HepG2 (cell line): ENCODE results near the gene MXD1. TPM values are rescaled to one million over a fixed set of nuclear protein-coding genes. Genes with fewer than 3 reads are reported as not detected.

Source experiments
- ATAC-seq: fragments of 200-7000 bp; cut with Tn5 transposase; 3 replicates; pipeline ENCODE4 v1.9.1; 2020; ENCODE audit warnings: mild to moderate bottlenecking, moderate library complexity
- BruUV-seq: library from RNA; stranded (reverse); fragments of 400-500 nt; replicated peaks from 2 replicates; lab custom pipeline; 2021; lab: Mats Ljungman, UMichigan
- CTCF ChIA-PET: fragments of 300-600 bp; formaldehyde crosslinking; extraction: SDS; loops from one replicate; lab custom pipeline; 2021; ENCODE audit warnings: low total read pairs, inconsistent platforms, low intra/inter-chr PET ratio; lab: Yijun Ruan, JAX
- POLR2A ChIA-PET: fragments of 350-600 bp; sonication (Branson Sonifier 250); formaldehyde crosslinking; loops from one replicate; lab custom pipeline; 2020; ENCODE audit warnings: antibody characterized with exemption, inconsistent platforms; lab: Yijun Ruan, JAX
- DNase-seq: peaks from one replicate; pipeline ENCODE4 v3.0.0-alpha.2; 2015; ENCODE audit warnings: low spot score
- FAIRE-seq: peaks from 3 replicates; lab custom pipeline; 2011; peaks lifted over from hg19 to GRCh38; lab: Jason Lieb, UNC
- H2AFZ ChIP-seq: one replicate; pipeline ENCODE4 v1.6.1; 2011; ENCODE audit warnings: low read length, inconsistent platforms
- H3K27ac ChIP-seq: fragments of 300-600 bp; 3 replicates; pipeline ENCODE4 v1.8.0; 2011; ENCODE audit warnings: mixed run types, mild to moderate bottlenecking, mixed read lengths, low read length, inconsistent platforms; ENCODE audit not compliant: insufficient read depth; ENCODE audit errors: extremely low read length
- H3K27me3 ChIP-seq, 2 experiments: fragments of 200-600 bp in 1 of 2; 2 replicates in 1 of 2; 3 replicates in 1 of 2; pipeline versions ENCODE4 v1.6.0 to v1.8.0; 2011; ENCODE audit warnings: low read length in 2 of 2, mild to moderate bottlenecking in 2 of 2, moderate library complexity in 2 of 2, inconsistent platforms in 1 of 2; ENCODE audit not compliant: insufficient read depth in 2 of 2, control insufficient read depth in 1 of 2
- H3K36me3 ChIP-seq, 2 experiments: fragments of 200-600 bp in 1 of 2; replicated peaks in 1 of 2; 2 replicates in 1 of 2; 3 replicates in 1 of 2; pipeline versions ENCODE4 v1.5.1 to v1.8.0; 2011; ENCODE audit warnings: low read length in 2 of 2, inconsistent platforms in 1 of 2; ENCODE audit not compliant: insufficient read depth in 2 of 2, control insufficient read depth in 1 of 2
- H3K4me1 ChIP-seq: 2 replicates; pipeline ENCODE4 v1.5.1; 2012; ENCODE audit warnings: low read length, inconsistent platforms; ENCODE audit not compliant: insufficient read depth
- H3K4me2 ChIP-seq: 2 replicates; pipeline ENCODE4 v1.6.0; 2011; ENCODE audit warnings: low read depth, low read length, inconsistent platforms
- H3K4me3 ChIP-seq, 3 experiments: fragments of 200-600 bp in 1 of 3; sonication (generic), shearing (Covaris generic) in 1 of 3; replicated peaks in 1 of 3; 2 replicates each; pipeline ENCODE4 v1.5.1; 2011 to 2016; ENCODE audit warnings: low read length in 3 of 3, inconsistent platforms in 2 of 3, low read depth in 2 of 3, mild to moderate bottlenecking in 2 of 3, control low read depth in 1 of 3, mixed read lengths in 1 of 3; ENCODE audit not compliant: insufficient read depth in 1 of 3
- H3K79me2 ChIP-seq: one replicate; pipeline ENCODE4 v1.6.1; 2011; ENCODE audit warnings: low read length, inconsistent platforms; ENCODE audit not compliant: insufficient read depth
- H3K9ac ChIP-seq: 2 replicates; pipeline ENCODE4 v1.6.0; 2011; ENCODE audit warnings: mild to moderate bottlenecking, low read depth, low read length, inconsistent platforms; ENCODE audit not compliant: insufficient read depth
- H3K9me3 ChIP-seq: 2 replicates; pipeline ENCODE4 v1.5.1; 2012; ENCODE audit warnings: mild to moderate bottlenecking, low read length
- H4K20me1 ChIP-seq: 2 replicates; pipeline ENCODE4 v1.6.0; 2011; ENCODE audit warnings: inconsistent platforms, mild to moderate bottlenecking, low read length, moderate library complexity; ENCODE audit not compliant: insufficient read depth
- ATF6 ChIP-seq: sonication (generic); formaldehyde crosslinking; conservative IDR thresholded peaks from 2 replicates; pipeline ENCODE4 v1.4.0; 2020; ENCODE audit warnings: missing genetic modification reagents
- FOXO4 ChIP-seq: sonication (generic); formaldehyde crosslinking; conservative IDR thresholded peaks from 2 replicates; pipeline ENCODE4 v1.8.1; 2023; ENCODE audit warnings: missing genetic modification reagents
- GABPA ChIP-seq, 2 experiments: IDR thresholded peaks; 2 replicates each; pipeline ENCODE4 v1.6.1; 2011 to 2016; ENCODE audit warnings: low read depth in 2 of 2, low read length in 1 of 2, missing biosample characterization in 1 of 2, missing genetic modification characterization in 1 of 2
- GRHL1 ChIP-seq: sonication (generic); formaldehyde crosslinking; conservative IDR thresholded peaks from 2 replicates; pipeline ENCODE4 v1.8.0; 2022; ENCODE audit warnings: missing genetic modification reagents
- HDAC1 ChIP-seq: sonication (generic); formaldehyde crosslinking; IDR thresholded peaks from 2 replicates; pipeline ENCODE4 v1.5.1; 2020; ENCODE audit warnings: mild to moderate bottlenecking, missing genetic modification reagents
- HNRNPLL ChIP-seq: fragments of 200-400 bp; formaldehyde crosslinking; IDR thresholded peaks from 2 replicates; pipeline ENCODE4 v1.6.1; 2017; ENCODE audit warnings: mild to moderate bottlenecking, low read depth, low read length; ENCODE audit not compliant: poor library complexity, severe bottlenecking
- KLF16 ChIP-seq, 2 experiments: sonication (generic) in 1 of 2; formaldehyde crosslinking in 1 of 2; IDR thresholded peaks; 2 replicates each; pipeline versions ENCODE4 v1.6.1 to v1.8.0; 2016 to 2023; ENCODE audit warnings: missing genetic modification reagents in 2 of 2, missing compliant biosample characterization in 1 of 2
- MNT ChIP-seq: fragments of 450-650 bp; IDR thresholded peaks from 2 replicates; pipeline ENCODE4 v1.6.1; 2016
- ZBTB33 ChIP-seq: sonication (generic); formaldehyde crosslinking; IDR thresholded peaks from 2 replicates; pipeline ENCODE4 v1.4.0; 2020; ENCODE audit warnings: missing genetic modification reagents
- ZBTB37 ChIP-seq: sonication (generic); formaldehyde crosslinking; IDR thresholded peaks from 2 replicates; pipeline ENCODE4 v1.4.0; 2020; ENCODE audit warnings: mild to moderate bottlenecking, missing genetic modification reagents
- ZNF639 ChIP-seq: conservative IDR thresholded peaks from 2 replicates; pipeline ENCODE4 v1.6.1; 2018; ENCODE audit warnings: missing genetic modification reagents
- WGBS: methylation state at CpG from one replicate; pipeline ENCODE4 v1.1.6; 2017; ENCODE audit warnings: low lambda C conversion rate; 5-methylcytosine and 5-hydroxymethylcytosine counted together
- in situ Hi-C: cut with HindIII; loops from 2 replicates; pipeline ENCODE4 v1.10.0; 2017; ENCODE audit warnings: low pct_unique_long_range_greater_than_20kb; ENCODE audit not compliant: extremely low pct_ligation_motif_present
- intact Hi-C: fragments of 100-400 bp; cut with micrococcal nuclease; formaldehyde crosslinking; loops from one replicate; pipeline ENCODE4 v1.10.0; 2022; ENCODE audit not compliant: unreplicated experiment
- polyA plus RNA-seq, 8 experiments: library from polyadenylated mRNA; depleted of rRNA in 3 of 8; stranded (reverse) in 7 of 8; unstranded in 1 of 8; fragments of >200 nt; fragmentation: Illumina TruSeq in 4 of 8; extraction: Trizol in 4 of 8; gene quantifications; 2 replicates each; pipeline versions ENCODE4 v1.2.1 to v1.2.3, GENCODE V29; 2011 to 2016; ENCODE audit warnings: low read depth in 4 of 8, missing spikeins in 1 of 8, mixed read lengths in 1 of 8; ENCODE audit not compliant: insufficient read depth in 1 of 8
- total RNA-seq, 5 experiments: library from RNA; depleted of rRNA; stranded (reverse); fragments of >200 nt; fragmentation: Illumina TruSeq; extraction: Trizol; gene quantifications; 2 replicates each; pipeline ENCODE4 v1.2.3, GENCODE V29; 2016; ENCODE audit warnings: low read depth in 1 of 5

MXD1 gene
- total and polyA plus RNA-seq, 2 of the 13 experiments (the other 11 are each of a cell fraction or from before 2014, with no cell fraction given): 6.4 to 14.9 TPM

GRCh38 chr2:69966496-69966895 is 51.6 kb downstream of the MXD1 start:
- BruUV-seq: no TSS peak
- Histone ChIP-seq H3K27ac (no peak overlapping the region), H3K4me2 (no peak overlapping the region), H3K36me3 (no peaks in the 10 kb centered on the region), H3K79me2 (no peaks in the 10 kb centered on the region), H3K9ac (no peak overlapping the region), H3K9me3 (no peaks in the 10 kb centered on the region), H2AFZ (no peak overlapping the region), H3K4me1 (peaks cover 64% of the 10 kb centered on the region), H3K27me3 (no peaks in the 10 kb centered on the region), H3K4me3 (no peak overlapping the region), H4K20me1 (no peaks in the 10 kb centered on the region)
- ChIA-PET POLR2A (interaction anchor here (1.8 kb wide), 1 partner anchor 18 kb away, joined by 3 read pairs; no protein-coding TSS in a partner anchor), CTCF (no interaction called here)
- in situ Hi-C loops: no loop called here
- no peak for DNase-seq
- intact Hi-C loops: loop anchor here (5.0 kb wide), 1 partner anchor 49 kb away; the partner anchor contains the start of gene MXD1
- ATAC-seq: no peak
- 94% methylated on average over 2 of the region's 2 CpGs for WGBS
- no peak for FAIRE-seq
- TF ChIP-seq ZBTB33 (CRISPR knock-in tag) (no peak), GABPA (IDR thresholded peaks at IDR 0.05; ENCODE audit: low read depth, low read length) (no peak), GABPA (CRISPR knock-in tag; IDR thresholded peaks at IDR 0.05; ENCODE audit: low read depth) (no peak), GRHL1 (CRISPR knock-in tag) (no peak), MNT (no peak), ZBTB37 (CRISPR knock-in tag) (no peak), ATF6 (CRISPR knock-in tag) (no peak), HDAC1 (CRISPR knock-in tag) (no peak), FOXO4 (CRISPR knock-in tag) (no peak), HNRNPLL (no peak), KLF16 (CRISPR knock-in tag; IDR thresholded peaks at IDR 0.05) (no peak), ZNF639 (no peak)
